Transverse colon (tissue), 4 donors: ENCODE measurements around the gene PIEZO2.

Experiments
- CTCF ChIP-seq, 5 experiments: fragments of 200-600 bp in 3 of 5; fragments of 450-650 bp in 2 of 5; sonication (generic) in 3 of 5; IDR thresholded peaks; 1 replicate in 2 of 5; 2 replicates in 3 of 5; pipeline ENCODE4 v1.5.1; 2016 to 2017; ENCODE audit warnings: antibody characterized with exemption in 5 of 5, inconsistent platforms in 3 of 5, mild to moderate bottlenecking in 2 of 5, moderate library complexity in 1 of 5
- POLR2A ChIP-seq: fragments of 450-650 bp; IDR thresholded peaks from one replicate; pipeline ENCODE4 v1.6.1; 2016; ENCODE audit warnings: antibody characterized with exemption, mild to moderate bottlenecking, moderate library complexity
- POLR2AphosphoS5 ChIP-seq, 3 donors: sonication (generic); formaldehyde crosslinking; IDR thresholded peaks; one replicate each; pipeline ENCODE4 v1.6.1; 2016; ENCODE audit warnings: antibody characterized with exemption in 3 of 3

DNA sequence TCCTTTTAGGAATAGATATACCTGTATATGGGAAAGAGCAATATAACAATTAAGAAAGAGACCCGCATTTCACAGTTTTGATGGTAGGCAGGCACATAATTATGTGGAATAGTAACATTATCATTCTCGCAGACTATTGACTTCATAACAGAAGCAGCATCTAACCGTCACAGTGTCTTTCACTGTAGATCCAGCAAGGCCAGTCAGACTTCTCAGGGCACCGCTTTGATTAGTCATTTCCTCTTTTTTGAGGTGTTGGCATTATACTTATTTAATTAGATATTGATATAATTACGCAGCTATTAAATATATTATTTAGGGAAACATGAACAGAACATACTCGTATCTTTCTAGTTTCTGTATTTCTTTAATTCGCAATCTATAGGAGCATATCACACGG, 447.2 kb downstream of the PIEZO2 start:
- TF ChIP-seq CTCF (IDR thresholded peaks at IDR 0.05) (no peak), POLR2A (no peak), POLR2AphosphoS5 (IDR thresholded peaks at IDR 0.05) (no peak)
